ENCODE data around the gene CPLANE1.

The CPLANE1 gene

DNA sequence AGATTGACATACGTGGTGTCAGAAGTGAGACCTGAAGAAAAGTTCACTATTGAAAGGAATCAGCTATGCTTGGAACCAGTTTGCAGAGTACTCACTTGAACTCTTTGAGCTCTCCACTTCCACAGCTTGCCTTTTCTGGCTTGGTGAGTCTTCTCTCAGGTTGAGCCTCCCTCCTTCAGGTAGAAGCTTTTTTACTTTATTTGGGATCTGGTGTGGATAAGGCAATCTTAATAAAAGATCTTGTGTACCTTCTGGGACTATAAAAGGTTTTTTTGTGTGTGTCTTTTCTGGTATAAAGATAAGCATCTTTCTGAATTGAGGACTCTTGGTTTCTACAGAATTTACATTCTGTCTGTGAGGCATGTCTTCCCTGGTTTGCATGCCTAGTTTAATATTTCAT, 5.4 kb upstream of the CPLANE1 start:
- TF ChIP-seq CTCF (IDR thresholded peaks at IDR 0.05; ENCODE audit: borderline replicate concordance, control extremely low read depth, extremely low read depth, insufficient read depth, missing control alignments), result no peak
- in situ Hi-C loops (cut with MboI; ENCODE audit: low sequenced_read_pairs, unreplicated experiment), result no loop called here

GRCh38 chr5:37251665-37252064, 2.5 kb upstream of the CPLANE1 start:
- TF ChIP-seq CTCF (IDR thresholded peaks at IDR 0.05; ENCODE audit: borderline replicate concordance, control extremely low read depth, extremely low read depth, insufficient read depth, missing control alignments), result no peak
- no peak for DNase-seq (ENCODE audit: low spot score)
- in situ Hi-C loops (cut with MboI; ENCODE audit: low sequenced_read_pairs, unreplicated experiment), result no loop called here

More for the DNA sequence above, 5.4 kb upstream of the CPLANE1 start:
- no peak for DNase-seq (ENCODE audit: low spot score)

DNA sequence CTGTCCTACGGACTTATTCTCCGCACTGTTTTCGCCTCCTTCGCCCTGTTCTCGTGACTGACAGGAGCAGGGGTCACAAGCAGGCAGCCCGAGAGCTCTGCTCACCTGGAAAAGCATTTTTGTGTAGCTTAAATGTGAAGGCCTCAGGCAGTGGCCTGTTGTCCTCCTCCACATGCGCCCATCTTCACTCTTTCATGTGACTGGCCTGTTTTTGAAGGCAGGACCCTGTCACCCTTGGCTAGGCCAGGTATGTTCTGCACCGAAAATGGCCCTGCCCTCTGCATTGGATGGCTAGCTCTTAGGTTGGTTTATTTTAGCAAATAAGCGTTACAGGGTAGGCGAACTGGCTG, 614 bp upstream of the CPLANE1 start:
- peak; percentile 15 for DNase-seq (ENCODE audit: low spot score)
- in situ Hi-C loops (cut with MboI; ENCODE audit: low sequenced_read_pairs, unreplicated experiment), result no loop called here
- no peak for TF ChIP-seq CTCF (IDR thresholded peaks at IDR 0.05; ENCODE audit: borderline replicate concordance, control extremely low read depth, extremely low read depth, insufficient read depth, missing control alignments)

DNA sequence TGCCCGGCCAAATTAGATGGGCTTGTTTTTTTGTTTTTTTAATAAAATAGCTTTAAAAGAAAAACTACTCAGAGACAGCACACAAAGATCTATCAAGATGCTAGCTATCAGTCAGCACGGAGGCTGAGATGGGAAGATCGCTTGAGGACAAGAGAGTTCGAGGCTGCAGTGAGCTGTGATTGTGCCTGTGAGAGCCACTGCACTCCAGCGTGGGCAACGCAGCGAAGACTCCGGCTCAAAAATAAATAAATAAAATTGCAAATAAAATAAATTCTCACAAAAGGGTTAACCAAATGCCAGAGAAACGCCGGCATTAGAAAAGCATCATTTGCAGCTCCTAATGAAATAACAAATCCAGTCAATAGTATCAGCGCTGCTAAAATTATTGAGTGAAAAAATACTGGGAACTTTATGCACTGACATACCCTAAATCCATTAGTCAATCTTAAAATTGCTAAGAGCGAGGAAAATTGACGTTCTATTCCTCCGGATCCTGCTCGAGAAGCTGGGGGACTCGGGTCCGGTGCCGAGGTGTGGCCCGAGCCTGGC, 681 bp downstream of the CPLANE1 start:
- in situ Hi-C loops (cut with MboI; ENCODE audit: low sequenced_read_pairs, unreplicated experiment), result no loop called here
- no peak for DNase-seq (ENCODE audit: low spot score)
- no peak for TF ChIP-seq CTCF (IDR thresholded peaks at IDR 0.05; ENCODE audit: borderline replicate concordance, control extremely low read depth, extremely low read depth, insufficient read depth, missing control alignments)

- no peak for TF ChIP-seq CTCF (IDR thresholded peaks at IDR 0.05; ENCODE audit: borderline replicate concordance, control extremely low read depth, extremely low read depth, insufficient read depth, missing control alignments)
- in situ Hi-C loops (cut with MboI; ENCODE audit: low sequenced_read_pairs, unreplicated experiment), result no loop called here
- DNase-seq (ENCODE audit: low spot score), result no peak
These were observed 1.7 kb downstream of the CPLANE1 start for GRCh38 chr5:37247496-37247895.

DNA sequence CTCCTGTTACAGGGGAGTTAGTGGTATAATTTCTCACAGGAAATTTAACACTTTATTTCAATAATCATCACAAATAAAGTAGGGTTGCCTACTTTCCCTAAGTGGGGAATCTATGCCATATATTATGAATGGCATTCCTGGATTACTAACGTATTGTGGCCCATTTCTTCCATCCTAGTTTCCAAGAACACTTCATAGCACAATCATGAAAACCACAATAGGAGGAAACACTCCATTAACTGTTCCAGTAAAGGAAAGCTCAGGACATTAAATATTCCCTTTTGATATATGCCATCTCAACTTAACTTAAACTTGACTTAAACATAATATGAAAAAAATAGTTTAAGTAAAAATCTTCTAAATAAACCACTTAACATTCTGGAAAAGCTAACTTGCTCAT, 2.1 kb downstream of the CPLANE1 start:
- in situ Hi-C loops (cut with MboI; ENCODE audit: low sequenced_read_pairs, unreplicated experiment), result no loop called here
- no peak for DNase-seq (ENCODE audit: low spot score)
- TF ChIP-seq CTCF (IDR thresholded peaks at IDR 0.05; ENCODE audit: borderline replicate concordance, control extremely low read depth, extremely low read depth, insufficient read depth, missing control alignments), result no peak

DNA sequence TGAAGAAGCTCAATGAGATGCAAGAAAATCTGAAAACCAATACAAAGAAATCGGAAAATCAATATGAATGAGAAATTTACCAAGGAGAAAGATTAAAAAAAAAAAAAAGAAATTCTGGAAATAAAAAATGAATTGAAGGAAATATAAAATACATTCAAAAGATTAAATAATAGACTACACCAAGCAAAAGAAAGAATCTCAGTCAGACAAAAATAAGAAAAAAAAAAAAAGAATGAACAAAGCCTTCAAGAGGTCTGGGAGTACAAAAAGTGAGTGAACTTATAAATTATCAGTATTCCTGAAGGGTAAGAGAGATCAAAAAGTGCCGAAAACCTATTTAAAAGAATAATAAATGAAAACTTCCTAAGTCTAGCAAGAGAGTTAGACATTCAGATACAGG, 14.9 kb downstream of the CPLANE1 start:
- TF ChIP-seq CTCF (IDR thresholded peaks at IDR 0.05; ENCODE audit: borderline replicate concordance, control extremely low read depth, extremely low read depth, insufficient read depth, missing control alignments), result no peak
- in situ Hi-C loops (cut with MboI; ENCODE audit: low sequenced_read_pairs, unreplicated experiment), result no loop called here

More for the DNA sequence above, 14.9 kb downstream of the CPLANE1 start:
- no peak for DNase-seq (ENCODE audit: low spot score)

All from GM13976 (cell line).